Upper lobe of left lung (tissue), 6 donors: ENCODE data around the gene SYT8. TPM values are rescaled to one million over a fixed set of nuclear protein-coding genes. Genes with fewer than 3 reads are reported as not detected.

Experiments used
- ATAC-seq, 2 donors: fragments of 200-7000 bp; cut with Tn5 transposase; one replicate each; pipeline ENCODE4 v1.9.1; 2022; ENCODE audit warnings: mild to moderate bottlenecking in 2 of 2, moderate library complexity in 2 of 2; ENCODE audit not compliant: low FRiP score in 2 of 2
- DNase-seq, 2 donors: peaks; one replicate each; pipeline ENCODE4 v3.0.0-alpha.2; 2019 to 2020
- H3K27ac ChIP-seq, 4 donors: fragments of 200-600 bp; sonication (generic); one replicate each; pipeline ENCODE4 v1.5.1; 2016 to 2019
- H3K27me3 ChIP-seq, 4 donors: fragments of 200-600 bp; sonication (generic); one replicate each; pipeline ENCODE4 v1.5.1; 2017 to 2019
- H3K36me3 ChIP-seq, 4 donors: fragments of 200-600 bp; sonication (generic); one replicate each; pipeline ENCODE4 v1.5.1; 2016 to 2019
- H3K4me1 ChIP-seq, 4 donors: fragments of 200-600 bp; sonication (generic); one replicate each; pipeline ENCODE4 v1.5.1; 2018 to 2019
- H3K4me3 ChIP-seq, 4 donors: fragments of 200-600 bp; sonication (generic); one replicate each; pipeline ENCODE4 v1.5.1; 2017 to 2019; ENCODE audit warnings: mild to moderate bottlenecking in 2 of 4, moderate library complexity in 1 of 4
- H3K9me3 ChIP-seq, 4 donors: fragments of 200-600 bp; sonication (generic); one replicate each; pipeline ENCODE4 v1.5.1; 2018 to 2019
- EP300 ChIP-seq, 4 donors: sonication (generic); formaldehyde crosslinking; IDR thresholded peaks; one replicate each; pipeline ENCODE4 v1.5.1; 2017; ENCODE audit warnings: antibody characterized with exemption in 4 of 4, control low read depth in 2 of 4
- POLR2A ChIP-seq, 4 donors: fragments of 450-650 bp; IDR thresholded peaks; one replicate each; pipeline ENCODE4 v1.5.1; 2016 to 2017; ENCODE audit warnings: antibody characterized with exemption in 4 of 4, mild to moderate bottlenecking in 2 of 4
- POLR2AphosphoS5 ChIP-seq, 2 donors: sonication (generic); formaldehyde crosslinking; IDR thresholded peaks; one replicate each; pipeline ENCODE4 v1.5.1; 2017; ENCODE audit warnings: antibody characterized with exemption in 2 of 2
- WGBS, 2 donors: methylation state at CpG; one replicate each; pipeline ENCODE4 v1.1.5; 2017 to 2018; 5-methylcytosine and 5-hydroxymethylcytosine counted together
- total RNA-seq, 6 donors: library from RNA; depleted of rRNA in 4 of 6; stranded (reverse); fragments of >200 nt in 4 of 6; gene quantifications; one replicate each; pipeline versions ENCODE4 v1.1.0 to v1.2.1, GENCODE V29; 2016 to 2021
- TF ChIP-seq, protein P1 (sequence below), 6 experiments: fragments of 450-650 bp in 4 of 6; fragments of 200-600 bp in 2 of 6; sonication (generic) in 2 of 6; IDR thresholded peaks; one replicate each; pipeline ENCODE4 v1.5.1; 2016 to 2019; ENCODE audit warnings: antibody characterized with exemption in 6 of 6
- donor health status: DM: no; HTN: no; CAD: no; lungs with moderate emphysema.
- donor health status: DM: no; HTN: yes; CAD: no; lungs with severe emphysema.

The SYT8 gene
- total RNA-seq, 6 donors from 2014 or later = 7.4 to 31.3 (median 22.9) TPM

GRCh38 chr11:1870326-1870696 is 35.5 kb downstream of the SYT8 start:
- no peak for ATAC-seq
- peak in 1 of 2 donors; percentile 66 for DNase-seq
- TF ChIP-seq POLR2A (IDR thresholded peaks at IDR 0.05) = no peak
- TF ChIP-seq POLR2AphosphoS5 (IDR thresholded peaks at IDR 0.05) = no peak
- TF ChIP-seq, protein P1, sequence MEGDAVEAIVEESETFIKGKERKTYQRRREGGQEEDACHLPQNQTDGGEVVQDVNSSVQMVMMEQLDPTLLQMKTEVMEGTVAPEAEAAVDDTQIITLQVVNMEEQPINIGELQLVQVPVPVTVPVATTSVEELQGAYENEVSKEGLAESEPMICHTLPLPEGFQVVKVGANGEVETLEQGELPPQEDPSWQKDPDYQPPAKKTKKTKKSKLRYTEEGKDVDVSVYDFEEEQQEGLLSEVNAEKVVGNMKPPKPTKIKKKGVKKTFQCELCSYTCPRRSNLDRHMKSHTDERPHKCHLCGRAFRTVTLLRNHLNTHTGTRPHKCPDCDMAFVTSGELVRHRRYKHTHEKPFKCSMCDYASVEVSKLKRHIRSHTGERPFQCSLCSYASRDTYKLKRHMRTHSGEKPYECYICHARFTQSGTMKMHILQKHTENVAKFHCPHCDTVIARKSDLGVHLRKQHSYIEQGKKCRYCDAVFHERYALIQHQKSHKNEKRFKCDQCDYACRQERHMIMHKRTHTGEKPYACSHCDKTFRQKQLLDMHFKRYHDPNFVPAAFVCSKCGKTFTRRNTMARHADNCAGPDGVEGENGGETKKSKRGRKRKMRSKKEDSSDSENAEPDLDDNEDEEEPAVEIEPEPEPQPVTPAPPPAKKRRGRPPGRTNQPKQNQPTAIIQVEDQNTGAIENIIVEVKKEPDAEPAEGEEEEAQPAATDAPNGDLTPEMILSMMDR (IDR thresholded peaks at IDR 0.05) = no peak
- TF ChIP-seq EP300 (IDR thresholded peaks at IDR 0.05) = no peak
- Histone ChIP-seq H3K27ac (no peak overlapping the region), H3K4me3 (no peak overlapping the region), H3K9me3 (no peaks in the 10 kb centered on the region), H3K36me3 (no peaks in the 10 kb centered on the region), H3K27me3 (no peaks in the 10 kb centered on the region), H3K4me1 (peaks cover 0 to 9% (median under 1%) of the 10 kb centered on the region in 4 donors)
- WGBS, 2 donors = 69 to 73% methylated on average over 9 to 12 of the region's 12 CpGs

DNA sequence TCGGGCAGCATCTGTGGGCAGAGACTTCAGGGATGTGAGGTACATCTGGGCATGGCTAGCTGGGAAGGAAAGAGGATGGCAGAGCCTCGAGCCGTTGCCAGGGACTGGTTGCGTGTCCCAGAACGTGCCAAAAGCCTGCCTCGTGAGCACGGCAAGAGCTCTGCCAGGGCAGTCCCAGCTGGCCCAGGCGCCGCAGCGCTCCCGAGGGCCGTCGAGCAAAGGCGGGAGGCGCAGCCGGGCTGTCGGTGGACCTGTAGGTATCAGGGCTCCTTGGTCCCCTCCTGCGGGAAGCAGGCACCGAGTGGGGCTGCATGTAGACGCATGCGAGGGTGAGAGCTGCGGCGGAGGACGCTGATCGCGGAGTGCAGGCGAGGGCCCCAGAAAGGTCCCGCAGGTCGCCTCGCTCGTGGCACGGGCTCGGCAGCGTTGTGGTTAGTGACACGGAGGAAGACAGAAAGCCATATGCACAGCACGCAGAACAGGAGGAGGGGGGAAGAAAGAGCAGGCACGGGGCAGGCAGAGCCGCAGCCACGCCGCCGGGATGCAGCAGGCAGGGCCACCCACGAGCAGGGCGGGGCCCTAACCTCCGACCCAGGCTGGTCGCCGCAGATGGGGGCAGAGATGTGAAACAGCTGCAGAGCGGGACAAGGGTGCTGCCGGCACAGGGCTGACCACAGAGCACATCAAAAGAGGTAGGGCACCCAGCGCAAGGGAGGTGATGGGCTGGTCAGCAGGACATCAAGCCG is 36.1 kb downstream of the SYT8 start:
- H3K36me3 ChIP-seq = no peaks in the 10 kb centered on the region
- H3K9me3 ChIP-seq = no peaks in the 10 kb centered on the region
- WGBS, 2 donors = 38 to 42% methylated on average over 30 to 49 of the region's 50 CpGs
- no peaks in the 10 kb centered on the region for H3K27me3 ChIP-seq
- ATAC-seq (peak in 1 of 2 donors; percentile 52), DNase-seq (peak in 1 of 2 donors; percentile 88)
- no peak overlapping the region for H3K27ac ChIP-seq
- no peak overlapping the region for H3K4me3 ChIP-seq
- TF ChIP-seq POLR2A (IDR thresholded peaks at IDR 0.05) = no peak
- TF ChIP-seq, protein P1 (IDR thresholded peaks at IDR 0.05) = no peak
- no peak for TF ChIP-seq EP300 (IDR thresholded peaks at IDR 0.05)
- no peak for TF ChIP-seq POLR2AphosphoS5 (IDR thresholded peaks at IDR 0.05)
- H3K4me1 ChIP-seq = peaks cover 0 to 9% (median under 1%) of the 10 kb centered on the region in 4 donors

GRCh38 chr11:1871531-1871930 is 36.7 kb downstream of the SYT8 start:
- WGBS, 2 donors = 87 to 88% methylated on average over 12 to 13 of the region's 15 CpGs
- no peak overlapping the region for H3K4me3 ChIP-seq

GRCh38 chr11:1872267-1872985 is 37.6 kb downstream of the SYT8 start:
- H3K9me3 ChIP-seq = no peaks in the 10 kb centered on the region
- TF ChIP-seq EP300 (IDR thresholded peaks at IDR 0.05) = no peak
- TF ChIP-seq, protein P1 (IDR thresholded peaks at IDR 0.05) = no peak
- TF ChIP-seq POLR2A (IDR thresholded peaks at IDR 0.05) = no peak
- no peak for TF ChIP-seq POLR2AphosphoS5 (IDR thresholded peaks at IDR 0.05)
- H3K36me3 ChIP-seq = no peaks in the 10 kb centered on the region
- no peak overlapping the region for H3K4me3 ChIP-seq
- peaks cover 0 to 16% (median 8%) of the 10 kb centered on the region in 4 donors for H3K4me1 ChIP-seq
- no peak for ATAC-seq
- peak in 1 of 2 donors; percentile 51 for DNase-seq
- 89 to 90% methylated on average over 2 to 25 of the region's 25 CpGs for WGBS, 2 donors
- no peak overlapping the region for H3K27ac ChIP-seq
- no peaks in the 10 kb centered on the region for H3K27me3 ChIP-seq

More at GRCh38 chr11:1871531-1871930, 36.7 kb downstream of the SYT8 start:
- H3K27me3 ChIP-seq = no peaks in the 10 kb centered on the region
- H3K9me3 ChIP-seq = no peaks in the 10 kb centered on the region
- H3K4me1 ChIP-seq = peaks cover 0 to 9% (median 4%) of the 10 kb centered on the region in 4 donors
- ATAC-seq = no peak
- peak in 1 of 2 donors; percentile 49 for DNase-seq
- TF ChIP-seq EP300 (IDR thresholded peaks at IDR 0.05) (no peak), POLR2AphosphoS5 (IDR thresholded peaks at IDR 0.05) (no peak), POLR2A (IDR thresholded peaks at IDR 0.05) (no peak)
- TF ChIP-seq, protein P1 (IDR thresholded peaks at IDR 0.05) = no peak
- no peaks in the 10 kb centered on the region for H3K36me3 ChIP-seq
- H3K27ac ChIP-seq = no peak overlapping the region
